Stomach smooth muscle (tissue), 2 donors: ENCODE measurements around the gene CAPRIN2.
A peak's percentile ranks its signal among the peaks of the same experiment; 100 is the strongest.

Experiments used
- H3K27ac ChIP-seq: one replicate; pipeline ENCODE4 v1.7.0; 2013; ENCODE audit warnings: mild to moderate bottlenecking, low read length, inconsistent platforms
- H3K27me3 ChIP-seq, 2 donors: one replicate each; pipeline ENCODE4 v1.7.0; 2013; ENCODE audit warnings: low read length in 2 of 2; ENCODE audit not compliant: insufficient read depth in 2 of 2, control insufficient read depth in 1 of 2
- H3K36me3 ChIP-seq, 2 donors: one replicate each; pipeline ENCODE4 v1.7.0; 2013; ENCODE audit warnings: low read length in 2 of 2; ENCODE audit not compliant: control insufficient read depth in 2 of 2, insufficient read depth in 2 of 2
- H3K4me1 ChIP-seq: one replicate; pipeline ENCODE4 v1.7.0; 2013; ENCODE audit warnings: low read length; ENCODE audit not compliant: control insufficient read depth, insufficient read depth
- H3K4me3 ChIP-seq, 2 donors: one replicate each; pipeline ENCODE4 v1.7.0; 2013; ENCODE audit warnings: low read length in 2 of 2
- H3K9ac ChIP-seq, 2 donors: one replicate each; pipeline ENCODE4 v1.7.0; 2013; ENCODE audit warnings: low read length in 2 of 2, mild to moderate bottlenecking in 1 of 2
- H3K9me3 ChIP-seq, 2 donors: one replicate each; pipeline ENCODE4 v1.7.0; 2013; ENCODE audit warnings: low read length in 2 of 2; ENCODE audit not compliant: control insufficient read depth in 2 of 2
- donor health status: healthy.
- donor health status: Pancreatic carcinoma.

CAPRIN2 gene

GRCh38 chr12:30701056-30701455 lies 53.7 kb downstream of the CAPRIN2 start:
- Histone ChIP-seq H3K27me3 (no peaks in the 10 kb centered on the region), H3K4me1 (peaks cover 2% of the 10 kb centered on the region), H3K9ac (no peak overlapping the region), H3K9me3 (no peaks in the 10 kb centered on the region), H3K4me3 (no peak overlapping the region), H3K27ac (no peak overlapping the region), H3K36me3 (no peaks in the 10 kb centered on the region)

GRCh38 chr12:30700216-30700900 lies 54.4 kb downstream of the CAPRIN2 start:
- Histone ChIP-seq H3K4me1 (peaks cover 2% of the 10 kb centered on the region), H3K9me3 (no peaks in the 10 kb centered on the region), H3K27me3 (no peaks in the 10 kb centered on the region), H3K4me3 (no peak overlapping the region), H3K36me3 (no peaks in the 10 kb centered on the region), H3K9ac (no peak overlapping the region), H3K27ac (no peak overlapping the region)

GRCh38 chr12:30698346-30698745 lies 56.4 kb downstream of the CAPRIN2 start:
- H3K9ac ChIP-seq: no peak overlapping the region
- no peak overlapping the region for H3K4me3 ChIP-seq
- H3K27me3 ChIP-seq: no peaks in the 10 kb centered on the region
- H3K27ac ChIP-seq: no peak overlapping the region
- peaks cover 12% of the 10 kb centered on the region for H3K4me1 ChIP-seq
- no peaks in the 10 kb centered on the region for H3K36me3 ChIP-seq
- no peaks in the 10 kb centered on the region for H3K9me3 ChIP-seq

- no peaks in the 10 kb centered on the region for H3K9me3 ChIP-seq
- H3K4me3 ChIP-seq: no peak overlapping the region
- no peak overlapping the region for H3K27ac ChIP-seq
- H3K9ac ChIP-seq: no peak overlapping the region
- H3K36me3 ChIP-seq: no peaks in the 10 kb centered on the region
- H3K4me1 ChIP-seq: peaks cover 16% of the 10 kb centered on the region
- H3K27me3 ChIP-seq: no peaks in the 10 kb centered on the region
Measured at GRCh38 chr12:30696943-30697342, 57.8 kb downstream of the CAPRIN2 start.

GRCh38 chr12:30696486-30696885 lies 58.3 kb downstream of the CAPRIN2 start:
- Histone ChIP-seq H3K9ac (peak overlapping the region in 1 of 2 donors; percentile 92), H3K27me3 (no peaks in the 10 kb centered on the region), H3K4me3 (peak overlapping the region; percentile 92 to 100), H3K4me1 (peaks cover 16% of the 10 kb centered on the region), H3K9me3 (no peaks in the 10 kb centered on the region), H3K27ac (no peak overlapping the region), H3K36me3 (no peaks in the 10 kb centered on the region)

- Histone ChIP-seq H3K4me3 (peak overlapping the region; percentile 92 to 100), H3K4me1 (peaks cover 16% of the 10 kb centered on the region), H3K9ac (peak overlapping the region; percentile 92 to 93)
Measured at GRCh38 chr12:30696103-30696408, 58.7 kb downstream of the CAPRIN2 start.

GRCh38 chr12:30695199-30696102 lies 59.3 kb downstream of the CAPRIN2 start, which contains the start of gene IPO8:
Gene IPO8 (minus strand): TSS chr12:30695869. CDS start chr12:30695647, 222 bp downstream.
- Histone ChIP-seq H3K9ac (peak within 1 kb of the TSS; percentile 92 to 96), H3K4me1 (peaks cover 16% of the 10 kb centered on the region), H3K27ac (peak within 1 kb of the TSS; percentile 73), H3K36me3 (no peaks in the 10 kb centered on the region), H3K27me3 (no peaks in the 10 kb centered on the region), H3K4me3 (peak within 1 kb of the TSS; percentile 92 to 100), H3K9me3 (no peaks in the 10 kb centered on the region)

More at GRCh38 chr12:30696103-30696408, 58.7 kb downstream of the CAPRIN2 start:
- no peaks in the 10 kb centered on the region for H3K9me3 ChIP-seq
- H3K27me3 ChIP-seq: no peaks in the 10 kb centered on the region
- H3K36me3 ChIP-seq: no peaks in the 10 kb centered on the region
- peak overlapping the region; percentile 73 for H3K27ac ChIP-seq

- no peaks in the 10 kb centered on the region for H3K36me3 ChIP-seq
- peak overlapping the region; percentile 92 to 96 for H3K9ac ChIP-seq
- H3K27me3 ChIP-seq: no peaks in the 10 kb centered on the region
- peaks cover 16% of the 10 kb centered on the region for H3K4me1 ChIP-seq
- peak overlapping the region; percentile 92 to 100 for H3K4me3 ChIP-seq
- H3K27ac ChIP-seq: peak overlapping the region; percentile 73
- H3K9me3 ChIP-seq: no peaks in the 10 kb centered on the region
Measured at GRCh38 chr12:30694412-30695198, 60.1 kb downstream of the CAPRIN2 start.

- H3K4me1 ChIP-seq: peaks cover 16% of the 10 kb centered on the region
- H3K9ac ChIP-seq: no peak overlapping the region
- no peak overlapping the region for H3K27ac ChIP-seq
- no peaks in the 10 kb centered on the region for H3K27me3 ChIP-seq
- H3K36me3 ChIP-seq: no peaks in the 10 kb centered on the region
- H3K4me3 ChIP-seq: peak overlapping the region in 1 of 2 donors; percentile 23
- H3K9me3 ChIP-seq: no peaks in the 10 kb centered on the region
Measured at GRCh38 chr12:30692470-30692869, 62.3 kb downstream of the CAPRIN2 start.

GRCh38 chr12:30691122-30691879 lies 63.5 kb downstream of the CAPRIN2 start:
- peaks cover 0 to 1% of the 10 kb centered on the region in 2 donors for H3K36me3 ChIP-seq
- no peaks in the 10 kb centered on the region for H3K27me3 ChIP-seq
- no peak overlapping the region for H3K9ac ChIP-seq
- peaks cover 14% of the 10 kb centered on the region for H3K4me1 ChIP-seq
- H3K9me3 ChIP-seq: no peaks in the 10 kb centered on the region
- no peak overlapping the region for H3K27ac ChIP-seq
- no peak overlapping the region for H3K4me3 ChIP-seq
